ENCODE measurements around the gene RNF168.
"Not testable (repeated sequence)": the region's sequence is repeated elsewhere in the genome, so short reads cannot be mapped to it uniquely, and the experiment has no call there.

The RNF168 gene

DNA sequence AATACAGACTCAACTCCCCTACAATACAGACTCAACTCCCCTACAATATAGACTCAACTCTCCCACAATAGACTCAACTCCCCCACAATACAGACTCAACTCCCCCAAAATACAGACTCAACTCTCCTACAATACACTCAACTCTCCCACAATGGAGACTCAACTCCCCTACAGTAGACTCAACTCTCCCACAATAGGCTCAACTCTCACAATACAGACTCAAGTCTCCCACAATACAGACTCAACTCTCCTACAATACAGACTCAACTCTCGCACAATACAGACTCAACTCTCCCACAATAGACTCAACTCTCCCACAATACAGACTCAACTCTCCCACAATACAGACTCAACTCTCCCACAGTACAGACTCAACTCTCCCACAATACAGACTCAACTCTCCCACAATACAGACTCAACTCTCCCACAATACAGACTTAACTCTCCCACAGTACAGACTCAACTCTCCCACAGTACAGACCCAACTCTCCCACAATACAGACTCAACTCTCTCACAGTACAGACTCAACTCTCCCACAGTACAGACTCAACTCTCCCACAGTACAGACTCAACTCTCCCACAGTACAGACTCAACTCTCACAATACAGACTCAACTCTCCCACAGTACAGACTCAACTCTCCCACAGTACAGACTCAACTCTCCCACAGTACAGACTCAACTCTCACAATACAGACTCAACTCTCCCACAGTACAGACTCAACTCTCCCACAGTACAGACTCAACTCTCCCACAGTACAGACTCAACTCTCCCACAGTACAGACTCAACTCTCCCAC lies 40.7 kb downstream of the RNF168 start:
- not testable (repeated sequence) for DNase-seq

GRCh38 chr3:196458063-196458462 lies 45.5 kb downstream of the RNF168 start:
- no peak for DNase-seq

GRCh38 chr3:196457470-196457869 lies 46.1 kb downstream of the RNF168 start:
- DNase-seq: not testable (repeated sequence)

DNA sequence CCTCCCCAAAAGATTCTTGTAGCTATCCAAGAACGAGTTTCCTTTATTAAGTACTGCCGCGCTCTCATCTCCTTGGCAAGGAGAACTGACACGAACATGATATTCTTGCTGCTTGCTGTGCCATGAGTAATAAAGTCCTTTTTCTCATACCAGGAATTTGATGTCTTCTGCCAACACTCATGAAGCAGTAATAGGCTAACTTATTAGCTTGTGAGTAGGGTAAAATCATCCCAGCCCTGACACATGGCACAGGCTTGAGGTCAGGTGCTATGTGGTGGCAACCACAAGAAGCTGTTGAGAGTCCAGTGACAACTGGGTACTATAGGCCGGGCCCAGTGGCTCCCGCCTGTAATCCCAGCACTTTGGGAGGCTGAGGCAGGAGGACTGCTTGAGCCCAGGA lies 48.6 kb downstream of the RNF168 start:
- DNase-seq: no peak

DNA sequence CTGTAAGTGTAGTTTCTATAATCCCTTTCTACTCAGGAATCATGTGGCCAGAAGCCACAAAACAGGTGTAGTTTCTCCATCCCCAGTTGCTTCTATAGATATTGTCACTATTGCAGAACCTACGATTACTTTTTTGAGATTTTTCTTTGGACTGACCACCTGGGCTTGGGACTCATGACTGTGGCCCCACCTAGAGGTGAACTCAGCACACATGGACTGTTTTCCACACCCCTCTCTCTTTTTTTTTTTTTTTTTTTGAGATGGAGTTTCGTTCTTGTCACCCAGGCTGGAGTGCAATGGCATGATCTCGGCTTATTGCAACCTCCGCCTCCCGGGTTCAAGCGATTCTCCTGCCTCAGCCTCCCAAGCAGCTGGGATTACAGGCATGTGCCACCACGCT lies 58.2 kb downstream of the RNF168 start:
- not testable (repeated sequence) for DNase-seq

GRCh38 chr3:196444500-196444894 lies 59.1 kb downstream of the RNF168 start:
- DNase-seq: no peak

DNA sequence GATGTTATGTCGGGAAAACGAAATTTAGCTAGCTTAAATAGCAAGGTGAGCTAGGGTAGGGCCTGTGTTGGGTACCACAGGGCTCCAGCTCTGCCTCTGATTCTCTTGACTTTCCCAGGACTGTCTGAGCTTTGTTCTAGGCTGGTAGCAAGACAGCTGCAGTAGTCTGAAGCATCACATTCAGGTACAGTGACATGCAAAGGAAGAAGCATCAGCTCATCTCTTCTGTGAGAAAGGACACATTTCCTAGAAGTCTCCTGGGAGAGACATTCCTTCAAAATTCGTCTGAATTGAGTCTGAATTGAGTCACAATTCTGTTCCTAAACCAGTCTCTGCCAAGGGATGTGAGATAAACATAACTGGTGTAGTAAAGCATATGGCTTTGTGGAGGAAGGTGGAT lies 62.9 kb downstream of the RNF168 start:
- DNase-seq: no peak

- DNase-seq: no peak
Measured at GRCh38 chr3:196440041-196440537, 63.5 kb downstream of the RNF168 start.

GRCh38 chr3:196432137-196432879 lies 71.3 kb downstream of the RNF168 start, which contains the start of gene UBXN7:
Gene UBXN7 (minus strand): TSS chr3:196432427. CDS start chr3:196432399, 28 bp downstream.
- DNase-seq: peak; percentile 98

DNA sequence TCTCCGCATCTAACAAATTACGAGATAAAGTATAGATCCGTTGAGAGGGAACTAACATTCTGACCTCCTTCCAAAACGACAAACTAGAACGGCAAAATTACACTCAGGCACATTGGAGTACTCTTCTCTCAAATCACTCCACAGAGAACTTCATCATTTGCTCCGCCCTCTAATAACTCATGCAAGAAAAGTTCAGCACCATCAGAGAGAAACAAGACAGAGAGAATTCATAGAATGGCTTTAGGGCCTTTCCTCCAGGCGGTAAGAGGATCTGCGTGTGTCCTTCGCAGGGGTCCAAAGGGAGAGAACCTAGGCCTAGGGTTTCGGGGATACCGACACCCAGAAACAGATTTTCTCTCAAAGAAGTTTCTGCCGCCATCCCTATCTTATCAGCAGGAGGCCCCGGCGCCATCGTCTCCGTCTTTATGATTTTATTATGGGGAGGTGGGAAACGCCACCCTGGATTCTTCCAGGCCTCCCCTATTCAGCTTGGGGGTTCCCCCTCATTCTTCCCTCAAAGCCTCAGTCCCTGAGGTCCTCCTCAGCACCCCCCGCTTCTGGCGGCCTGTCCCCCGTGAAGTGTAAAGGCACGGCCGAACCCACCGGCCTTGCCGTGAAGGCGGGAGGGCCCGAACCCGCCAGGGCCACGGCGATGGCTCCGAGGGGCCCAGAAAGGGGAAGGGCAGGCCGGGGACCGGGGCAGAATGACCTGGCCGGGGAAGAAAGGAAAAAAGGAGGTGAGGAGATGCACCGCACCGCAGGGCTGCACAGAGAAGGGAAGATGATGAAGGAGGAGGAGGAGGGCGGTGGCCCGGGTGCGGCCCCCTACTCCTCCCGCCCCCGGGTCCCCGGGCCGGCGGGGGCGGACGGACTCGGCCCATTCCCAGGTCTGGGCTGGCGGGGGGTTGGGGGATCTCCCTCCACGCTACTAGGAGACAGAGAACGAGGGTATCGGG lies 72.1 kb downstream of the RNF168 start:
- peak; percentile 51 for DNase-seq

DNA sequence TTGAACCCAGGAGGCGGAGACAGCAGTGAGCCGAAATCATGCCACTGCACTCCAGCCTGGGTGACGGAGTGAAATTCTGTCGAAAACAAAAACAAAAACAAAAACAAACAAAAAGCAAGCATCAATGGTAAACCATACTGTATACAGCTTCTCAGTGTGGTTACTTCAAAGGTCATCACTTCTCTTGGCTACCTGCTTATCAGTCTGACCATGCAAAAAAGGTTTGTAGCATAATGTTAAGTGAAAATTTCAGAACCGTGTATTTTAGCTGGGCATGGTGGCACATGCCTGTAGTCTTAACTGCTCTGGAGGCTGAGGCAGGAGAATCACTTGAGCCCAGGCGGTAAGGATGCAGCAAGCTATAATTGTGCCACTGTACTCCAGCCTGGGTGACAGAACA lies 75.5 kb downstream of the RNF168 start:
- no peak for DNase-seq

- DNase-seq: not testable (repeated sequence)
Measured at GRCh38 chr3:196424421-196424820, 79.1 kb downstream of the RNF168 start.

DNA sequence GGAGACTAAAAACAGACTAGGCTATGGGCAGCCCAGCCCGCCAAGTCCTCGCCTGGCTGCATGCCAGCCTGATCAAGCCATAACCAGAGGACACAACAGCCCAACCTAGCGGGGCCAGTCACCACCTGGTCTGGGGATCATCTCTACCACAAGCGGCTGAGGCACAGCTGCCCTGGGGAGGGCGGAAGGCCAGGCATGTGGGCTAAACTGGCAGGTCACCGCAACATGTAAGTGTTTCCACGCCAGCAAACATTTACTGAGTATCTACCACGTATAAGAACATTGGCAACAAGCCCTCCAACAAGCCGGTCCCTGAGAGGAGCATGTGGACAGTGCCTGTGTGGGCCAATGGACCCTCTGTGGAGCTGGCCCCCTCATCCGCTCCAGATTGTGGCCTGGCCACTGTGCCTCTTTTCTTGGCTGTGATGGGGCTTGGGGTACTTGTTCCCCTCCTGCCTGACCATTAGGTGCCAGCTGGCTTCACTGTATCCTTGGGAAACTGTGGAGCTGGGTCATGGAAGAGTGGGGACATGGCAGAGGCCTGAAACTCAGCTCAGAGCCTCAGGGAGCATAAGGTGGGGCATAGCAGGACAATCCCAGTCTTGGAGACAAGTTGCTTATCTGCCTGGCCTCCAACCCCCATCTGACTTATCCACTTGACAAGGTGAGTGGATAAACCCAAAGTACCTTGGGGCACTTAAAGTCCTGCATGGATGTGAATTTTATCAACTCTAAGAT lies 80.4 kb downstream of the RNF168 start:
- no peak for DNase-seq

- not testable (repeated sequence) for DNase-seq
Measured at GRCh38 chr3:196421668-196422067, 81.9 kb downstream of the RNF168 start.

- DNase-seq: no peak
Measured at GRCh38 chr3:196419386-196419785, 84.2 kb downstream of the RNF168 start.
